Smooth muscle cell (in vitro differentiated cells): ENCODE data around the gene DBNL. TPM values are rescaled to one million over a fixed set of nuclear protein-coding genes. Genes with fewer than 3 reads are reported as not detected.

Source experiments
- DNase-seq: peaks from one replicate; lab custom pipeline; 2025; ENCODE audit not compliant: unreplicated experiment; lab: John Stamatoyannopoulos, UW
- H2AFZ ChIP-seq: fragments of 200-600 bp; sonication (generic); 2 replicates; pipeline ENCODE4 v1.6.0; 2016; ENCODE audit warnings: antibody characterized with exemption, low read depth, mild to moderate bottlenecking
- H3F3A ChIP-seq: fragments of 200-600 bp; sonication (generic); 2 replicates; pipeline ENCODE4 v1.6.0; 2017; ENCODE audit warnings: antibody characterized with exemption, low read depth
- H3K27ac ChIP-seq: fragments of 200-600 bp; sonication (generic); 2 replicates; pipeline ENCODE4 v1.5.1; 2016; ENCODE audit warnings: low read depth, mild to moderate bottlenecking
- H3K27me3 ChIP-seq: fragments of 200-600 bp; sonication (generic); 2 replicates; pipeline ENCODE4 v1.6.1; 2016; ENCODE audit warnings: low read depth, mild to moderate bottlenecking
- H3K36me3 ChIP-seq: fragments of 200-600 bp; sonication (generic); 2 replicates; pipeline ENCODE4 v1.5.1; 2016; ENCODE audit warnings: low read depth
- H3K4me1 ChIP-seq: fragments of 200-600 bp; sonication (generic); 2 replicates; pipeline ENCODE4 v1.5.1; 2016; ENCODE audit warnings: low read depth
- H3K4me2 ChIP-seq: fragments of 200-600 bp; sonication (generic); 2 replicates; pipeline ENCODE4 v1.6.0; 2016; ENCODE audit warnings: mild to moderate bottlenecking
- H3K4me3 ChIP-seq: fragments of 200-600 bp; sonication (generic); 2 replicates; pipeline ENCODE4 v1.5.1; 2016; ENCODE audit warnings: mild to moderate bottlenecking
- H3K79me2 ChIP-seq: fragments of 200-600 bp; sonication (generic); 2 replicates; pipeline ENCODE4 v1.6.0; 2016; ENCODE audit warnings: low read depth, mild to moderate bottlenecking
- H3K9ac ChIP-seq: fragments of 200-600 bp; sonication (generic); 2 replicates; pipeline ENCODE4 v1.6.0; 2016; ENCODE audit warnings: low read depth
- H3K9me3 ChIP-seq: fragments of 200-600 bp; sonication (generic); replicated peaks from 2 replicates; pipeline ENCODE4 v1.5.1; 2016; ENCODE audit warnings: low read depth
- H4K20me1 ChIP-seq: fragments of 200-600 bp; sonication (generic); 2 replicates; pipeline ENCODE4 v1.6.0; 2016; ENCODE audit warnings: low read depth
- WGBS: methylation state at CpG from one replicate; pipeline ENCODE4 v1.1.7; 2016; ENCODE audit warnings: low lambda C conversion rate; 5-methylcytosine and 5-hydroxymethylcytosine counted together
- polyA plus RNA-seq: library from polyadenylated mRNA; unstranded; fragments of >200 nt; fragmentation: Nextera tagmentation; extraction: Ambion mirVana; gene quantifications from 2 replicates; pipeline ENCODE4 v1.2.1, GENCODE V29; 2016
- total RNA-seq: library from RNA; depleted of rRNA; stranded (reverse); fragments of >200 nt; gene quantifications from 2 replicates; pipeline ENCODE4 v1.2.3, GENCODE V29; 2014
- TF ChIP-seq, protein P1 (sequence below): fragments of 200-600 bp; sonication (generic); IDR thresholded peaks from 2 replicates; pipeline ENCODE4 v1.5.1; 2017; ENCODE audit warnings: borderline replicate concordance, mild to moderate bottlenecking, antibody characterized with exemption; ENCODE audit not compliant: insufficient read depth, poor library complexity, severe bottlenecking

The DBNL gene
- total and polyA plus RNA-seq, 2 experiments from 2014 or later, result 55.1 to 98.4 TPM

DNA sequence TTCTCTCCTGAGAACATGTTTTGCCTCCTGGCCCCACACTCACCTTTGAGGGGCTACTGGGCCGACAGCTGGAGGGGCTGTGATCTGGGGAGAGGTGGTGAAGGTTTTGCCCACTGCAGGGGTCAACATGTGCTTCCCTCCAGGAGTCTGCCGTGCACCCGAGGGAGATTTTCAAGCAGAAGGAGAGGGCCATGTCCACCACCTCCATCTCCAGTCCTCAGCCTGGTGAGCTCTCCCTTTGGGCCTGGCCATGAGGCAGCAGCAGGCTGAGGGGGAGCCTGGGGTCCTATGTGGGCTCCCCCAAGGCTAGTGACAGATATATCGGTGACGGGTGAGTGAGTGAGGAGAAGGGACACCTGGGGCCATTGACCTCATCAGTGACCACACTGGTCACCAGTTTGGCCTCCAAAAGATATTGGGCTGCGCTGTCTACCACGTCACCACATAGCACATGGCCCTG is 14.3 kb downstream of the DBNL start:
- Histone ChIP-seq H3K9me3 (no peaks in the 10 kb centered on the region), H3F3A (no peaks in the 10 kb centered on the region), H2AFZ (no peak overlapping the region), H3K9ac (no peak overlapping the region), H3K27ac (no peak overlapping the region), H3K79me2 (peaks cover 3% of the 10 kb centered on the region), H3K36me3 (peaks cover 6% of the 10 kb centered on the region), H3K27me3 (no peaks in the 10 kb centered on the region), H3K4me2 (no peak overlapping the region), H4K20me1 (peaks cover 46% of the 10 kb centered on the region), H3K4me3 (no peak overlapping the region), H3K4me1 (no peaks in the 10 kb centered on the region)
- DNase-seq, result no peak
- 97% methylated on average over 7 of the region's 7 CpGs for WGBS
- TF ChIP-seq, protein P1, sequence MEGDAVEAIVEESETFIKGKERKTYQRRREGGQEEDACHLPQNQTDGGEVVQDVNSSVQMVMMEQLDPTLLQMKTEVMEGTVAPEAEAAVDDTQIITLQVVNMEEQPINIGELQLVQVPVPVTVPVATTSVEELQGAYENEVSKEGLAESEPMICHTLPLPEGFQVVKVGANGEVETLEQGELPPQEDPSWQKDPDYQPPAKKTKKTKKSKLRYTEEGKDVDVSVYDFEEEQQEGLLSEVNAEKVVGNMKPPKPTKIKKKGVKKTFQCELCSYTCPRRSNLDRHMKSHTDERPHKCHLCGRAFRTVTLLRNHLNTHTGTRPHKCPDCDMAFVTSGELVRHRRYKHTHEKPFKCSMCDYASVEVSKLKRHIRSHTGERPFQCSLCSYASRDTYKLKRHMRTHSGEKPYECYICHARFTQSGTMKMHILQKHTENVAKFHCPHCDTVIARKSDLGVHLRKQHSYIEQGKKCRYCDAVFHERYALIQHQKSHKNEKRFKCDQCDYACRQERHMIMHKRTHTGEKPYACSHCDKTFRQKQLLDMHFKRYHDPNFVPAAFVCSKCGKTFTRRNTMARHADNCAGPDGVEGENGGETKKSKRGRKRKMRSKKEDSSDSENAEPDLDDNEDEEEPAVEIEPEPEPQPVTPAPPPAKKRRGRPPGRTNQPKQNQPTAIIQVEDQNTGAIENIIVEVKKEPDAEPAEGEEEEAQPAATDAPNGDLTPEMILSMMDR, result no peak

GRCh38 chr7:44059219-44060090 is 15.0 kb downstream of the DBNL start:
- no peak overlapping the region for H2AFZ ChIP-seq
- H4K20me1 ChIP-seq, result peaks cover 46% of the 10 kb centered on the region
- WGBS, result 98% methylated on average over 14 of the region's 14 CpGs

DNA sequence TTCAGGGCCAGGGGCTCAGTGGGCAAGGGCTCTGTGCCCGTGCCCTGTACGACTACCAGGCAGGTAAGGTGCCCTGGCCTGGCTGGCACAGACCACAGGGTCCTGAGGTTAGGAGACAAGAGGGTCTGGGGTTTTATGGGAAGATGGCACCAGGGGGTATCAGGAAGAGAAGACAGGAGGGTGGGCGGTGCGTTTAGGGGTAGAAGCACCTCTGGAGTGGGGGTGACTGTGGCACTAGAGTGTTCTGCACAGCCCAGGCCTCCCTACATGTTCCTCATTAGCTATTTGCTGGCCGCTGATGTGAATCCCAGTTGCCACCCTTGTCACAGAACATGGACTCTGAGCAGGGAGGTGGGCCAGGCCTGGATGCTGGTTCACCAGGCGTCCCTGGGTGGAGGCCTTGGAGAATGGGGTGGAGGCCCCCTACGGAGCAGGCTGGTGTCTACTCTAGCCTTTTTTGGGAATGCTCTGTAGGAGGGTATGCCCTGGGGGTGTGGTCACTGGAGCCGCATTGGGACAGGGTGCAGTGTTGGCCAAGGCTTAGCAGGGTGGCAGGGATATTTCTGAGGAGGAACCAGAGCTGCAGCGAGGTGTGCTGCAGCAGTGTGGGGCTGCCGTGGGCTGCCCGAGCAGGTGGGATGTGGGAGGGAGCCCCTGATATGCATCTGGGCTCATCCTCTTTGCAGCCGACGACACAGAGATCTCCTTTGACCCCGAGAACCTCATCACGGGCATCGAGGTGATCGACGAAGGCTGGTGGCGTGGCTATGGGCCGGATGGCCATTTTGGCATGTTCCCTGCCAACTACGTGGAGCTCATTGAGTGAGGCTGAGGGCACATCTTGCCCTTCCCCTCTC is 15.8 kb downstream of the DBNL start:
- H3K36me3 ChIP-seq, result peaks cover 6% of the 10 kb centered on the region
- peaks cover 2% of the 10 kb centered on the region for H3K4me1 ChIP-seq
- no peak for DNase-seq
- no peak overlapping the region for H2AFZ ChIP-seq
- no peaks in the 10 kb centered on the region for H3F3A ChIP-seq
- WGBS, result 97% methylated on average over 21 of the region's 21 CpGs
- no peak overlapping the region for H3K9ac ChIP-seq
- no peak overlapping the region for H3K4me3 ChIP-seq
- TF ChIP-seq, protein P1, result no peak
- peaks cover 40% of the 10 kb centered on the region for H4K20me1 ChIP-seq
- H3K79me2 ChIP-seq, result peaks cover 3% of the 10 kb centered on the region
- no peak overlapping the region for H3K27ac ChIP-seq
- H3K4me2 ChIP-seq, result no peak overlapping the region
- no peaks in the 10 kb centered on the region for H3K9me3 ChIP-seq
- H3K27me3 ChIP-seq, result no peaks in the 10 kb centered on the region

More at GRCh38 chr7:44059219-44060090, 15.0 kb downstream of the DBNL start:
- no peak overlapping the region for H3K4me2 ChIP-seq
- H3F3A ChIP-seq, result no peaks in the 10 kb centered on the region
- no peak overlapping the region for H3K4me3 ChIP-seq
- no peak for DNase-seq
- H3K27me3 ChIP-seq, result no peaks in the 10 kb centered on the region
- H3K9me3 ChIP-seq, result no peaks in the 10 kb centered on the region
- H3K79me2 ChIP-seq, result peaks cover 3% of the 10 kb centered on the region
- TF ChIP-seq, protein P1, result no peak
- peaks cover 6% of the 10 kb centered on the region for H3K36me3 ChIP-seq
- H3K4me1 ChIP-seq, result no peaks in the 10 kb centered on the region
- no peak overlapping the region for H3K27ac ChIP-seq
- no peak overlapping the region for H3K9ac ChIP-seq
